WERI-Rb-1 (cell line): ENCODE results near the gene USP44.

Experiments used
- DNase-seq: peaks from one replicate; pipeline ENCODE4 v3.0.0-alpha.2; 2020
- H3K27ac ChIP-seq: fragments of 250-450 bp; sonication (Bioruptor Pico); 2 replicates; pipeline ENCODE4 v1.5.1; 2020; ENCODE audit warnings: mild to moderate bottlenecking, moderate library complexity
- H3K27me3 ChIP-seq: fragments of 250-450 bp; sonication (Bioruptor Pico); 2 replicates; pipeline ENCODE4 v1.5.1; 2021; ENCODE audit warnings: mild to moderate bottlenecking, low read depth, moderate library complexity; ENCODE audit not compliant: insufficient read depth, severe bottlenecking
- H3K36me3 ChIP-seq: fragments of 250-450 bp; sonication (Bioruptor Pico); 2 replicates; pipeline ENCODE4 v1.5.1; 2020; ENCODE audit warnings: mild to moderate bottlenecking, moderate library complexity
- H3K4me3 ChIP-seq: 2 replicates; pipeline ENCODE4 v1.5.1; 2011; ENCODE audit warnings: low read depth, mild to moderate bottlenecking, control low read depth, low read length
- H3K9me3 ChIP-seq: fragments of 250-450 bp; sonication (Bioruptor Pico); 2 replicates; pipeline ENCODE4 v1.5.1; 2021; ENCODE audit warnings: mild to moderate bottlenecking, moderate library complexity; ENCODE audit not compliant: severe bottlenecking
- CTCF ChIP-seq: IDR thresholded peaks from 2 replicates; pipeline ENCODE4 v1.5.1; 2011; ENCODE audit warnings: low read depth, mild to moderate bottlenecking, control low read depth, inconsistent platforms, low read length

Gene USP44

GRCh38 chr12:95505039-95505438 lies 46.2 kb downstream of the USP44 start:
- DNase-seq, result no peak
- Histone ChIP-seq H3K27me3 (no peaks in the 10 kb centered on the region), H3K36me3 (peaks cover 75% of the 10 kb centered on the region), H3K27ac (no peak overlapping the region), H3K9me3 (no peaks in the 10 kb centered on the region), H3K4me3 (no peak overlapping the region)
- no peak for TF ChIP-seq CTCF

DNA sequence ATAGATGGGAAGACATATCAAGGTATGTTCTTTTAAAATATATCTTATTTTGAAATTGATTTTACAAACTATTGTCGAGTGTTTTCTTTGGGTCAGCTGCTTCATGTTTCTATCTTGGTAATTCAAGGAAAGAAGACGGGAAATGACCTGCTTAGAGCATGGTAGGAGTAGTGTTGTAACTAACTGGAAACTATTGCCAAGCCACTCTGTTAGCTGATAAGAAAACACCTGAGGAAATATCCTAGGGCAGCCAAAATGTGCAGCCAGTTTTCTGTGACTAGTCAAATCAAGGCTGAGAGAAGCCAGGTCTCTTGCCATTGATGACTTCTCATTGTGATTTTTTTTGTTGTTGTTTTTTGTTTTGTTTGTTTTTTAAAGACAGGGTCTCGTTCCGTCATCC lies 47.1 kb downstream of the USP44 start:
- no peak for TF ChIP-seq CTCF
- H3K27ac ChIP-seq, result no peak overlapping the region
- H3K36me3 ChIP-seq, result peaks cover 74% of the 10 kb centered on the region
- H3K9me3 ChIP-seq, result no peaks in the 10 kb centered on the region
- DNase-seq, result no peak
- no peak overlapping the region for H3K4me3 ChIP-seq
- no peaks in the 10 kb centered on the region for H3K27me3 ChIP-seq

DNA sequence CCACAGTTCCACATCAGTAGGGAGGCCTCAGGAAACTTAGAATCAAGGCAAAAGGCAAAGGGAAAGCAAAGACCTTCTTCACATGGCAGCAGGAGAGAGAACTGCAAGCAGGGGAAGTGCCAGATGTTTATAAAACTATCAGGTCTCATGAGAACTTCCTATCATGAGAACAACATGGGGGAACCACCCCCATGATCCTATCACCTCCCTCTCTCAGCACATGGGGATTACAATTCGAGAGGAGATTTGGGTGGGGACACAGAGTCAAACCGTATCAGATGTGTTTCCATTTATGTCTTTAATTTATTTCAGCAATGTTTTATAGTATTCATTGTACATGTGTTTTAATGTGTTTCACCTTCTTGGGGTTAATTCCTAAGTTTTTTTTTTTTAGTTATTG lies 51.5 kb downstream of the USP44 start:
- no peak for DNase-seq
- Histone ChIP-seq H3K4me3 (no peak overlapping the region), H3K36me3 (peaks cover 72% of the 10 kb centered on the region), H3K9me3 (no peaks in the 10 kb centered on the region), H3K27me3 (no peaks in the 10 kb centered on the region), H3K27ac (no peak overlapping the region)
- TF ChIP-seq CTCF, result no peak

DNA sequence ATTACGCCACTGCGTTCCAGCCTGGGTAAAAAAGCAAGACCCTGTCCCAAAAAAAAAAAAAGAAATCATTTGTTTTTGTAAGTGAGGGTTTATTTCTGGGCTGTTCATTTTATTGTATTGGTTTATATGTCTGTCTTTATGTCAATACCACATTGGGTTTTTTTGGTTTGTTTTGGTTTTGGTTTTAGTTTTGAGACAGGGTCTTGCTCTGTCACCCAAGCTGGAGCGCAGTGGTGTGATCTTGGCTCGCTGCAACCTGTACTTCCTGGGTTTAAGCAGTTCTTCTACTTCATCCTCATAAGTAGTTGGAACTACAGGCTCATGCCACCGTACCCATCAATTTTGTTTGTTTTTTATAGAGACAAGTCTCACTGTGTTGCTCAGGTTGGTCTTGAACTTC lies 52.3 kb downstream of the USP44 start:
- no peaks in the 10 kb centered on the region for H3K27me3 ChIP-seq
- no peak for DNase-seq
- no peaks in the 10 kb centered on the region for H3K9me3 ChIP-seq
- no peak for TF ChIP-seq CTCF
- peaks cover 72% of the 10 kb centered on the region for H3K36me3 ChIP-seq
- no peak overlapping the region for H3K4me3 ChIP-seq
- H3K27ac ChIP-seq, result no peak overlapping the region

DNA sequence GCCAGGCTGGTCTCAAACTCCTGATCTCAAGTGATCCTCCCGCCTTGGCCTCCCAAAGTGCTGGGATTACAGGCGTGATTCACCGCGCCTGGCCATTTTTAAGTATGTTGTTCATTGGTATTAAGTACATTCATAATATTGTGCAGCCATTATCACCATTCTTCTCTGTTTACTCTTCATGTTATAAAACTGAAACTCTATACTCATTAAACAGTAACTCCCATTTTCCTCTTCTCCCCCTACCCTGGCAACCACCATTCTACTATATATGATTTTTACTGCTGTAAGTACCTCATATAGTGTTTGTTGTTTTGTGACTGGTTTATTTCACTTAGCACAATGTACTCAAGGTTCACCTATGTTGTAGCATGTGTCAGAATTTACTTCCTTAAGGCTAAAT lies 54.2 kb downstream of the USP44 start:
- H3K4me3 ChIP-seq, result no peak overlapping the region
- no peak overlapping the region for H3K27ac ChIP-seq
- H3K9me3 ChIP-seq, result no peaks in the 10 kb centered on the region
- H3K36me3 ChIP-seq, result peaks cover 74% of the 10 kb centered on the region
- no peak for TF ChIP-seq CTCF
- DNase-seq, result no peak
- no peaks in the 10 kb centered on the region for H3K27me3 ChIP-seq

DNA sequence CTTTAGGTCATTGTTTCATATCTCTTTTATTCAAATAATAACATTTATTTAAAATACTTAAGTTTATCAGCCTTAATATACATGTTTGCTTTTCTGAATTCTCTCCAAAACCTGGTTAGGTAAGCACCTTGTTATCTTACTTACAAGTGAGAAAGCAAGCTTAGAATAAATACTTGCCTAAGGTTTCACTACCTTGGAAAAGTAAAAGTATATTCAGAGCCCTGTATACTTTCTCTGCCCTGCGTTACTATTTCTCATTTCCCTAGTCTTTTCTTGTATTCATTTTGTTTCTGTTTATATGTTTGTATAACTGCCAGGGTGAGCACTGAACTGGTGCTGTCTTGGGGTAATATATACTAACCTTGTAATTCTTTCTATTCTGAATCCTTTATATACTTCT lies 55.8 kb downstream of the USP44 start:
- no peak for DNase-seq
- Histone ChIP-seq H3K36me3 (peaks cover 86% of the 10 kb centered on the region), H3K27ac (no peak overlapping the region)

More for the DNA sequence above, 55.8 kb downstream of the USP44 start:
- no peak for TF ChIP-seq CTCF
- H3K9me3 ChIP-seq, result no peaks in the 10 kb centered on the region
- no peak overlapping the region for H3K4me3 ChIP-seq
- no peaks in the 10 kb centered on the region for H3K27me3 ChIP-seq
